ENCODE data around the gene VIT. TPM values are rescaled to one million over a fixed set of nuclear protein-coding genes. Genes with fewer than 3 reads are reported as not detected.

Gene VIT
- total RNA-seq, 2 donors from 2014 or later: 0.50 to 1.3 TPM

DNA sequence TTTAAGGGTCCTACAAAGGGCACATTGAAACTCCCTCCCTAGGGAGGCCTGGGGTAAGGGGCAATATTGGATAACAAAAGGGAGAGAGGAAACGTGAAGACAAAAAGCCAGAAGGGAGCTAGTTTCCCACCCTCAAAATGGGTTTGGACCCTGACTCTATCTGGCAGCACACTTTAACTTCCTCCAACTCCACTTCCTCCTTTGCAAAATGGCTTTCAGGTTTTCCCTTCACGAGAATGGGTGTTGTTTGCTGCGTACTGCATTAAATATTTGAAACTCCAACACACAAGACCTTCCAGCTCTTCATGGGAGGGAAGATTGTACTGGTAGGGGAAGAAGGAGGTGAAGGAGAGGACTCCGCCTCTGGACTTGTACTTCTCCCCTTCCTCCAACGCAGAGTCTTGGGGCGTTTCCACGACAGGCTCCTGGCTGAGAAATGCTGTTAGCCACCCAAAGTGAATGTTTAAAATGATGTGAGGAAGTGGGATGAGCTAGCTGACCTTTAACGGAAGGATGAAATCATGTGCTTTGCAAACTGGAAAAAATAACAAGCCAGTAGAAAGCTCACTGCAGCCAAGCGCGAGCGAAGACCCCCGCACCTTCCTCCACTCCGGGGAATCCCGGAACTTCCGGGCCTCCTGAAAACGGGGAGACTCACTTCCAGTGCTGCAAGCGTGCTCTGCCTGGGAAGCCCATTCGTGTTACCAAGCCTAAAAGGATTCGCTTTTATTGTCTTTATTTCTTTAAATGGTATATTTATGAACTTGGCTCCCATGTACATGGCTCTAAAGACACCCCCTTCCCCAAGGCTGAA is 85.6 kb downstream of the VIT start:
- ATAC-seq (no peak), DNase-seq (no peak)
- intact Hi-C loops (cut with DNase I, micrococcal nuclease): loop anchor here in 1 of 2 donors (5.0 kb wide), 1 partner anchor 225 kb away; no protein-coding TSS in a partner anchor

DNA sequence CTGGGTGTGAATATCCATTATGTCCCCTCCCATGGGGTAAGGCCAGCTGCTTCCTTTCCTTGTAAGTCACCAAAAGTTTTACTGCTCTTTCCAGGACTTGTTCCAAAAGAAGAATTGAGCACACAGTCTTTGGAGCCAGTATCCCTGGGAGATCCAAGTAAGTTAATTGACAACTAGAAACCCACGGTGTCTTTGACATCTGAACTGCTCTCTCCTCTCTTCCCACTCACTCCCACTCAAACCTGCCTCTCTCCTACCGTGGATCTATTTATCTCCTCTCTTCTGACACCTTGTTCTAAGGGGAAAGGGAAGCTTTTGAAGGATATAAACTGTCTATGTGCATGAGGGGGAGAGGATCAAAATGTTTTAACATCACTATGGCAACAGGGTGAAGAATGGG is 86.7 kb downstream of the VIT start:
- DNase-seq (no peak), ATAC-seq (peak; percentile 47)
- intact Hi-C loops (cut with DNase I, micrococcal nuclease): loop anchor here in 1 of 2 donors (5.0 kb wide), 1 partner anchor 224 kb away; no protein-coding TSS in a partner anchor

DNA sequence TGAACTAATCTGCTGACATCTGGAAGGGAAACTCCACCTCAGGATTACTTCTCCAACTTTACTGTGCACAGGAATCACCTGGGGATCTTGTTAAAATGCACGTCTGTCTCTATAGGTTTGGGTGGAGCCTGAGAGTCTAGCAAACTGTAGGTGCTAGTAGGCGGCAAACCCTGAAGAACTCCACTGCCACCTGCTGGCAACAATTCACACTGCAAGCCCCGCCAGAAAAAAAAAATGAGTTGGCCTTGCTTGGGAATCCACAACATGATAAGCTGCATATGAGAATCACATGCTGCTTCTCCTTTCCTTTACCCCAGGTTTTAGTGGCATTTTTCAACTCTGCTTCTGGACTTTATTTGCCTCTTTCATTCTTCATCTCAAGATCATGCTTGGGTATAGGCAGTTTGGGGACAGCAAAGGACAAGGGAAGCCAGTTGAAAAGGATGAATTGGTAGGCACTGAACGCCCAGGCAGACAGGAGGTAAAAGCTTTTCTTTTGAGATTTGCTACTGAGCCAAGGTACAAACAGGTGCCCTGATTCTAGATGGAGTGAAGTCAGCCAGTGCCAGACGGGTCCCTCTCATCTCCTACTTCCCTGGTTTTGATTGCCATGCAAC is 88.8 kb downstream of the VIT start:
- ATAC-seq (peak; percentile 82), DNase-seq (peak in 1 of 2 donors; percentile 65)
- intact Hi-C loops (cut with DNase I, micrococcal nuclease): no loop called here

DNA sequence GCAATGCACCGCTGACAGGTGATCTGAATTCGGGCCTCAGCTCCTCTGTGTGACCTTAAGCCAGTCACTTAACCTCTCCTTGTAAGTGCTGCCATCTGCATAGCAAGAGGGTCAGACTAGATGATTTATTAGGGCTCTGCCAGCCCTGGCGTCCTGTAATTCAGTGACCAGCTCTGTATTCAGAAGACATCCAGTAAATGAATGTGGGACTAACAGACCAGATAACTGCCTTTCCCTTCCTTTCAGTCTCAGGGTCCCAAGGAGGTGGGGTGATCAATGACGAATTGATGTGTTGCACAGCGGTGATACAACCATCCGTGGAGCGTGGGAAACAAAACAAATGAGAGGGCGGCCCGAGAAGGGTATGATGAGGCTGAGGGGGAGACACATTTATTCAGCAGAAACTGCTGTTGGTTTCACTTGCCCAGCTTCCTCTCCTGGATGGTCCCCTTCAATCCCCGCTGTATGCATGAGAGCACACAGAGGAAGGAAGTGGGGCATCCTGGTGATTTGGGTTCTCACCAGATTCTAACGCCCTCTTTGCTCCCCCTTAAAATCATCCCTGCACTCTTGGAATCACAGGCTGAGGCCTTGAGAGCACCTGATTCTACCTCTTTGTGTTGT is 92.8 kb downstream of the VIT start:
- intact Hi-C loops (cut with DNase I, micrococcal nuclease): no loop called here
- DNase-seq (no peak), ATAC-seq (no peak)

DNA sequence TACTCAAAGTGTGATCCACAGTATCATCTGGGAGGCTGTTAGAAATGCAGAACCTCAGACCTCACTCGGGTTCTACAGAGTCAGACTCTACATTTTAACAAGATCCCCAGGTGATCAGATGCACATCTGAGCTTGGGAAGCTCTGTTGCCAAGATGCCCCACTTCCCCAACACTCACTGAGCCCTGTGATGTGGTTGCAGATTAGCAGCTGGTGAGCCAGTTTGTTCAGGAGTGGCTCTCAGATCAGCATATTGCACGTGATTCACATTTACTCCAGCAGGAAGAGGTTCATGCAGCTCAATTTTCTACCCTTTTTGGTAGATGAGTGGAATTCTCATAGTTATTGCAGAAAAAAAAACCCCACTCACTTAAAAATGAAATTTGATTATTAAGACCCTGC is 96.4 kb downstream of the VIT start:
- peak; percentile 51 for ATAC-seq
- intact Hi-C loops (cut with DNase I, micrococcal nuclease): no loop called here
- no peak for DNase-seq

DNA sequence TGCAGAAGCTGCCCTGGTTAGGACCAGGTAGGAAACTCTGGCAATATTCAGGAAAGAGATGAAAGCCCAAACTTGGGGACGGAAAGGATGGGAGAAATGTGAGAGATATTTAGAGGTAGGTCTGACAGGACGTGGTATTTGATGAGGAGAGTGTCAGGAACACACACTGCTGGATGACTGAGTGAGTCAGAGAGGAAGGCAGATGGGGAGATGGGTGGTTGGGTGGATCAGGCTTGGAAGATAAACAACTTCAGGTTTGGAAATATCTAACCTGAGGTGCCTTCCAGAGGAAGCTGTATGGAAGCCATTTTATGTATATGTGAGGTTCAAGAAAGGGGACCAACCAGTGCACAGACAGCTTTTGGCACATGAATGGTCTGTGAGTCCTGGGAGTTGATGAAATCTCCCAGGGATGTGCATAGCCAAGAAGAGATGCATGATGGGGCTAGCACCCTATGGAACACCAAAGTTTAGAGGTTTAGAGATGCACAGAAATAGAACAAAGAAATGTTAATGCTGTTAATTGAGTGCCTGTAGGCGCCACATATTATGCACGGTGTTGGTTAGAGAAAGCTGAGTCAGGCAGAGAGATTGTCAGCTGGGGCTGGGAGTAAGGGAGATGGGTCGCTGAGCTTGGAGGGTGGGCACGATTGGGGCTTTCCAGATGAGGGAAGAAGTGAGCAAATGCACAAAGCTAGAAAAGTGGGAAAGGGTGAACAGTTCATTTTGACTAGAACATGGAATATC is 101.0 kb downstream of the VIT start:
- no peak for ATAC-seq
- no peak for DNase-seq
- intact Hi-C loops (cut with DNase I, micrococcal nuclease): no loop called here

DNA sequence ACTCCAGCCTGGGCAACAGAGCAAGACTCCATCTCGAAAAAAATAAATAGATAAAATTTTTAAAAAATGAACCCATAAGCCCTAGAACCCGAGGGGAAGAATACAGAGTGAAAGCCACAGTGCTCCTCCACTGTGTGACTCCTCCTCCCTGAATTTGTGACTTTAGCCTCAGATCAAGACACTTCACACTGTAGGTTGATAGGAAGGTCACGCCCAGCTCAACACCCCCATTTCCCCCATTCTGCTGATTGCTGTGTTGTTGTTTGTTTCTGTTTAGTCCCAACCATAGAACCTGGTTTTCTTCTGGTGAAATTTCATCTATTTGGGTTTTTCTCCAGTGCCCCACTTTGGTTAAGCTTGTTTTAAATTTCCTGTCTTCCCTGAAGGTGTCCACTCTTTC is 102.2 kb downstream of the VIT start:
- no peak for DNase-seq
- no peak for ATAC-seq
- intact Hi-C loops (cut with DNase I, micrococcal nuclease): no loop called here

DNA sequence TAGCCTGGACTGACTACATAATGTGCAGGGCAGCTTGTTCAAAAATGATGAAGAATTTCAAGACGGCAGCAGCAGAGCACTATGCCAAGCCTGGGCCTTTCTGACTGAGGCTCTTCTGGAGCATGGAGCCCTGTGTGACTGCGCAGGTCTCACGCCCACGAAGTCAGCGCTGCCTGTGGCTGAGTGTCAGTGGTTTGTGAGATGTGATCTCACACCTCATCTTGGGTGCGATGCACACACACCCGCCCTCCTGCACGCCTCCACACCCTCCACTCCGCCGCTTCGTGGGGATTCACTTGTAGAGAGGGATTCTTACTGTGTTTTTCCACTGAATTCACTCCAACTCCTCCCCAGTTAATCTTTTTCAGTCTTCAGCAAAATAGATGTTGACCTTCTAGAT is 103.9 kb downstream of the VIT start:
- DNase-seq: no peak
- no peak for ATAC-seq
- intact Hi-C loops (cut with DNase I, micrococcal nuclease): no loop called here

DNA sequence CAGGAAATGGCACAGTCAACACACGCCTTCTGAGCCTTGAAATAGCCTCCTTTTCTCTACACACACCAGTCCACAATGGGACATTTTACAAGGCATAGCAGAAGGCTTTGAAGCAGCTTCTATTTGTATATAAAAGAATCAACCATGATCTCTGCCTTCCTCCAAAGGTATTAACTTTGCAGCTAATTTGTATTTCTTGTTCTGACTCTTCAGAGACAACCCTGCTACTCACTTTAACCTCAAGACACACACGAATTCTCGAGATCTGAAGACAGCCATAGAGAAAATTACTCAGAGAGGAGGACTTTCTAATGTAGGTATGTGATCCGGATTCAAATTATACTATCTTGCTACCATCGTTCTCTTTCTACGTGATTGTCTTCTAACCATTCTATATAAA is 104.6 kb downstream of the VIT start:
- ATAC-seq: no peak
- intact Hi-C loops (cut with DNase I, micrococcal nuclease): no loop called here

DNA sequence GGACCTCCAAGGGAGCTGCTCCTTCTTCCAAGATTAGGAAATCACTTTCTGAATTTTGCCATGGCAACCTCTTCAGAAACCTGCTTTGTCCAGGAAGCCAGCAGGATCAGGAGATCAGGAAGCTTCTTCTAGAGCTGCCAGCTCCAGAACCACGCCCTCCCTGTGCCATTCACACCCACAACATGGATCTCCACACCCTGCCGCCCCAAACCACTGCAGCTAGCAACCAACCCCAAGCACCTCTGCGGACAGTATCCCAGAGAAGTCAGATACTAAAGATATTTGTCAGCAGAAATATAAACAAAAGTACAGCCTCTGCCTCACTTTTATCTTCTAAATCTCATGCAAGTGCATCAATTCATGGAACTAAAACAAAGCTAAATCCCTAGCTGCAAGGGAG is 106.4 kb downstream of the VIT start:
- peak; percentile 65 for ATAC-seq

More for the DNA sequence above, 104.6 kb downstream of the VIT start:
- no peak for DNase-seq

DNA sequence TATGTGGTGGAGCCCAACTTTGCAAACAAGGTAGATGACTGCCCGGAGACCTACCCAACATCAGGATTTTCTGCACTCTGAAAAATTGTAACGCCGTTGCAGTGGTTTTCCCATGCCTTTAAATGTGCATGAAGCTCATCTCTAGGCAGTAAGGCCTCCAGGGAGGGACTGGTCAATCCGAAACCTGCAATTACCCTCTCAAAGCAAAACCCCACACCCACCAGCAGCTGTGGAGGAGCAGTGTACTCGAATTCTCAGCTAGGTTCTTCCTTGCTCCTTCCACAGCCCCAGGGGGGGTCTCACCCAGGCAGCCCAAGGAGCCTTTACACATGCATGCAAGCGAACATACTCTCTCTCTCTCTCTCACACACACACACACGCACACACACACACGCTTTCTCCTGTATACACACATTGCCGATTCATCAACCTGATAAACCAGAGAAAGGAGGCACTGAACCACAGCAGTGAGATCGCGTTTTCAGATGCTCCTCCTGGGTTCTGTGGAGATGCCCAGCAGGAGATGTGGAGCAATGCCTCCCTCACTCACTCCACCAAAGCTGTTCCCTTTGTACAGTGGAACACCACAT is 109.2 kb downstream of the VIT start:
- DNase-seq: no peak
- no peak for ATAC-seq
- intact Hi-C loops (cut with DNase I, micrococcal nuclease): no loop called here

More for the DNA sequence above, 106.4 kb downstream of the VIT start:
- intact Hi-C loops (cut with DNase I, micrococcal nuclease): no loop called here
- peak; percentile 54 to 57 for DNase-seq

DNA sequence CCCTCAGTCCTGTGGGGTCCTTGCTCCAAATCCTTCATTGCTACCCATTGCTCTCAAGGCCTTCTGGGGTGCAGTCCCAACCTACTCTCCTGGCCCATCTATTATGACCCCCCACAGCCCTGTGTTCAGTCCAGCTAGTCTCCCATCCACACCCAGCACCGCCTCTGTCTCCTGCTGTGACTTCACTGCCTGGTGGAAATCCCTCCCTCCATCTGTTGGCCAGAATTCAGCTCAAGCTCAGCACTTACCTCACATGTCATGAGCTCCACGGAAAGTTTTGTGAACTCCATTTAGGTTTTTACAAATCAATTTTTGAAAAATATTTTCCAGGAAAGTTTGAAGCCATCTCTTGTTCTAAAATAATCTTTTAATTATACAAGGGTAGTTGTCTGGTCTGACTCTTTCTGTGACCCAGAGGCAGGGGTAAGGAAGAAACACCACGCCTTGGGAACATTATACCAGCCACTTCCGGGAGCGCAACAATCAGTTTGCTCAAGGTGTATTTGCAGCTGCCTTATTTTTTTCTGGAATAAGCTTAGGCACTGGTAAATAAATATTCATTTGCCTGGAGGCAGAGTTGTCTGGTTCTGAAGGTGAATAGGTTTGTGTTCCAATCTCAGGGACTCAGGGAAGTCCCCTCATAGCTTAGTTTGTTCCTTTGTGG is 110.8 kb downstream of the VIT start:
- ATAC-seq (peak; percentile 86), DNase-seq (peak; percentile 45 to 50)
- intact Hi-C loops (cut with DNase I, micrococcal nuclease): no loop called here

DNA sequence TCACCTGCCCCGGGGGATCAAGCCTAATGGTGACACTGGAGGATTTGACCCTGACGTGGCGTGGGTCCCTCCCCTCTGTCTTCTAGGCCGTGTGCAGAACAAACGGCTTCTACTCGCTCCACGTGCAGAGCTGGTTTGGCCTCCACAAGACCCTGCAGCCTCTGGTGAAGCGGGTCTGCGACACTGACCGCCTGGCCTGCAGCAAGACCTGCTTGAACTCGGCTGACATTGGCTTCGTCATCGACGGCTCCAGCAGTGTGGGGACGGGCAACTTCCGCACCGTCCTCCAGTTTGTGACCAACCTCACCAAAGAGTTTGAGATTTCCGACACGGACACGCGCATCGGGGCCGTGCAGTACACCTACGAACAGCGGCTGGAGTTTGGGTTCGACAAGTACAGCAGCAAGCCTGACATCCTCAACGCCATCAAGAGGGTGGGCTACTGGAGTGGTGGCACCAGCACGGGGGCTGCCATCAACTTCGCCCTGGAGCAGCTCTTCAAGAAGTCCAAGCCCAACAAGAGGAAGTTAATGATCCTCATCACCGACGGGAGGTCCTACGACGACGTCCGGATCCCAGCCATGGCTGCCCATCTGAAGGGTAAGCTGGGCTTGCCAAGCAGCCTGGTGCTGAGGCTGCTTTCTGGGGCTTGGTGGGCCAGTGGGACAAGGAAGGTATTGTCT is 112.0 kb downstream of the VIT start:
- intact Hi-C loops (cut with DNase I, micrococcal nuclease): no loop called here
- no peak for DNase-seq
- no peak for ATAC-seq

DNA sequence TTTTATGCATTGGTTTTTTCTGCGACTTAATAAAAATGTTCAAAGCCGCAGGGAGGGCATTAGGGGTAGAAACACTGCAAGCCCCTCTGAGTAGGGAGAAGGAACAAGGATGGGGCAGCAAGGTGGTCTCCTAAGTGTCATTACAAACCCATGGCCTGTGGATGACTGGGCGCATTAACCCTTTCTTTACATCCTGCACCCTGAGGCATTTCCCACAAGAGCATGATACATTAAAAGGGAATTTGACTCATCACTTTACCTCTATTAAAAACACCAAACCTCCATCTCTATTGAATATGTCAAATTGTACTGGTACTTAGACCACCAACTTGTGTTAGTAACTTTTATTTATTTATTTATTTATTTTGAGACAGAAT is 112.5 kb downstream of the VIT start:
- DNase-seq: no peak
- ATAC-seq: no peak
- intact Hi-C loops (cut with DNase I, micrococcal nuclease): no loop called here

DNA sequence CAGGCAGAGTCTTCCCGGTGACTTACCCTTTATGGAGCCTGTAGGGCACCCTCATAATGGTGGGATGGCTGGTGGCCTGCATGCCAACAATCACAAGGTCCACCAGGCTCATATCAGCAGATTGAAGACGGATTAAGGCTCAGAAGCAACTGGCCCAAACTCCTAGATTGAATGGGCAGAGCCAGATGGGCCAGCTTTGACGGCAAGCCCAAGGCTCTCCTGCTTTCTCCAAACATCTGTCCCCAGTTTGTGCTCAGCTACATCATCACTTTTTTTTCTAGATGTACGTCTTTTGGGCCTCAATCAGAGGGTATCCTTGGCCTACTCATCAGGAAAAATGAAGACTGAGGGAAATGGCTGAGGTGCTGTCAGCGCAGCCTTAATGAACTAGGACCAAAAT is 114.6 kb downstream of the VIT start:
- no peak for DNase-seq
- intact Hi-C loops (cut with DNase I, micrococcal nuclease): no loop called here
- ATAC-seq: no peak

DNA sequence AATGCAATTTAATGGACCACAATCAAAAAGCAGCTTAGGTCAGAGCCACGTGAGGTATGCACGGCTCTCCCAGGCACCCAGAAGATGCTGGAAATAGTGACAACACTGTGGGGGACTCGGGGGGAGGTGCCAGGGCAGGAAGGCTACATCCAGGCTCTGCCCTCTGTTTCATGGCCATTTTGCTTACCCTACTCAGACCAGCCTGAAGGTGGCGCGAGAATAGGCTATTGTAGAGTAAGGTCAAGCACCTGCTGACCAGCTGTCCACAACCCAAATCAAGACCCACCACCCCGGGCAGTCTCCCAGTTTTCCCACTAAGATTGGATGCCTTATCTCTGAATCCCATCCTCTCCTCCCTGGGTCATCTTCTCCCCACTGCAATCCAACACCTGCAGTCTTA is 115.7 kb downstream of the VIT start:
- ATAC-seq (no peak), DNase-seq (no peak)
- intact Hi-C loops (cut with DNase I, micrococcal nuclease): no loop called here

DNA sequence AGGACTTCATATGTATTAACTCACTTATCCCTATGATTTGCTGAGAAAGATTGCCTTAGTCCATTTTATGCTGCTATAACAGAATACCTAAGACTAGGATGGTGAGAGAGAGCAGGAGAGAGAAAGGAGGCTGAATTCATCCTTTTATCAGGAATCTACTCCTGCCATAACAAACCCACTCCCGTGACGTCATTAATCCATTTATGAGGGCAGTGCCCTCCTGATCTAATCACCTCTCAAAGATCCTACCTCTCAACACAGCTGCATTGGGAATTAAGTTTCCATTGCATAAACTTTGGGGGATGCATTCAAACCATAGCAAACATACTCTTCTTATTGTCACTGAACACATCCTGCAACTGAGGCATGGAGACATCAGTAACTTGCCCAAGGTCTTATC is 122.0 kb downstream of the VIT start:
- no peak for ATAC-seq
- no peak for DNase-seq
- intact Hi-C loops (cut with DNase I, micrococcal nuclease): no loop called here

DNA sequence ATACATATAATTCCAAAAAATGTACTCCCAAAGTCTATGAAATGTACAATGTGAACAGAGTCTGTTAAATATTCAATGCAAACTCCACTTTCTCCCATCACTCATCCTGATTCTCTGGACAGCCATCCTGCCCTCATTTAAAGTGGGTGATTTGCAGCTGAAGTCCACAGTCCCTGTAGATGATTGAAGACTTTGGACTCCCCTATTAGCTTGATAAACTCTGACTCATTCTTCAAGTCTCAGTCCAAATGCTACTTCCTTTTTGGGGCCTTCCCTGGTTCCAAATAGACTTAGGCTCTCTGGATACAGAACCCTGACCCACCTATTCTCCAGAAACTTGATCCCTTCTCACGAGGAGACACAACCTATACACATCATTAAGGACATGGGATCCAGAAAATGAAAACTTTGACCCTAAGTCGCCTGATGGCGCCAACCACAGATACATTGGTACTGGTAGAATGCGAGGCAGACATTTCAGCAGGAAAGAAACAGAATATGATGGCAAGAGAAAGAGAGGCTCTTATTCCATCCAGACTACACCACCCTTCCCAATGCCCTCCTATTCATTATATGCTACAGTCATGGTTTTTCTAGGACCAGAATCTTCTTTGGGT is 122.7 kb downstream of the VIT start:
- DNase-seq (no peak), ATAC-seq (peak; percentile 52)
- intact Hi-C loops (cut with DNase I, micrococcal nuclease): no loop called here

Data from left colon (tissue), 2 donors.